Coronary artery (tissue), 2 donors: Measurements from ENCODE around the gene KLK14.

Source experiments
- DNase-seq: peaks from one replicate; pipeline ENCODE4 v3.0.0-alpha.2; 2017; ENCODE audit warnings: low spot score
- H3K27ac ChIP-seq, 2 donors: fragments of 200-600 bp; sonication (generic); one replicate each; pipeline ENCODE4 v1.5.1; 2016 to 2019
- H3K4me3 ChIP-seq: fragments of 200-600 bp; sonication (generic); 2 replicates; pipeline ENCODE4 v1.5.1; 2016; ENCODE audit warnings: mild to moderate bottlenecking, moderate library complexity
- TF ChIP-seq, protein P1 (sequence below): fragments of 200-600 bp; sonication (generic); IDR thresholded peaks from one replicate; pipeline ENCODE4 v1.5.1; 2019; ENCODE audit warnings: antibody characterized with exemption

The KLK14 gene

DNA sequence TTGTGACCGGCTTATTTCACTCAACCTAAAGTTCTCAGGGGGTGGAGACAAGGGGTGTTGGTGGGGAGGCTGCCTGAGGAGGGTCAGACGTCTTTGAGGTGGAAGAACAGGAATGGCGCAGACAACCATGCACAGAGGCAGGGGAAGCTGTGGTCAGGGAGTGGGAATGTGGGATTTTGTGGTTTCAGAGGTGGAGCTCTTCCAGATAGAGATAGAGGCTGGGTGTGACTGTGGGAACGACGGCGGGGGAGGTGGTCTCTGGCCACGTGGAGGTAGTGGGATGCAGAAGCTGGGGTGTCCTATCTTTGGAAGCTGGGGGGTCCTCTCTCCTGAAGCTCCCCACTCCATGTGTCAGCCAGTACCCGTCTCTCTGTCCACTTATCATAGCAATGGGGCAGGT is 7.8 kb upstream of the KLK14 start:
- no peak overlapping the region for H3K4me3 ChIP-seq
- no peak overlapping the region for H3K27ac ChIP-seq
- TF ChIP-seq, protein P1, sequence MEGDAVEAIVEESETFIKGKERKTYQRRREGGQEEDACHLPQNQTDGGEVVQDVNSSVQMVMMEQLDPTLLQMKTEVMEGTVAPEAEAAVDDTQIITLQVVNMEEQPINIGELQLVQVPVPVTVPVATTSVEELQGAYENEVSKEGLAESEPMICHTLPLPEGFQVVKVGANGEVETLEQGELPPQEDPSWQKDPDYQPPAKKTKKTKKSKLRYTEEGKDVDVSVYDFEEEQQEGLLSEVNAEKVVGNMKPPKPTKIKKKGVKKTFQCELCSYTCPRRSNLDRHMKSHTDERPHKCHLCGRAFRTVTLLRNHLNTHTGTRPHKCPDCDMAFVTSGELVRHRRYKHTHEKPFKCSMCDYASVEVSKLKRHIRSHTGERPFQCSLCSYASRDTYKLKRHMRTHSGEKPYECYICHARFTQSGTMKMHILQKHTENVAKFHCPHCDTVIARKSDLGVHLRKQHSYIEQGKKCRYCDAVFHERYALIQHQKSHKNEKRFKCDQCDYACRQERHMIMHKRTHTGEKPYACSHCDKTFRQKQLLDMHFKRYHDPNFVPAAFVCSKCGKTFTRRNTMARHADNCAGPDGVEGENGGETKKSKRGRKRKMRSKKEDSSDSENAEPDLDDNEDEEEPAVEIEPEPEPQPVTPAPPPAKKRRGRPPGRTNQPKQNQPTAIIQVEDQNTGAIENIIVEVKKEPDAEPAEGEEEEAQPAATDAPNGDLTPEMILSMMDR: no peak
- no peak for DNase-seq

DNA sequence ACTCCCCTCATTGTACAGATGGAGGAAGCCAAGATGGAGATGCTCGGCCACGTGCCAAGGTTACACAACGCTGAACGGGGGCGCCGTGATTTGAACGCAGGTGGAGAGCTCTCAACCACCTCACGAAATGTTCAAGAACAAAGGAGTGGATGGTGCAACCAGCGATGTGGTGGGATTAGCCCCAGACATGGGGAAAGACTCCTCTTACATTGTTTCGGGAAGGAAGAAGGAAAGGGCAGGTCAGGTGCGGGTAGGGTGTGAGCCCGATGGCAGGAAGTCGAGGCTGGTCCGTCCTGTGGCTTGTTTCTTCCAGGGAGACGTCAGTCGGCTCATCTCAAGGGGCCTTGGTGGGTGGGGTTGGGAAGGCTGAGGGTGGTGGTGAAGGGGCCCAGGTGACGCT is 7.1 kb upstream of the KLK14 start:
- TF ChIP-seq, protein P1: no peak
- DNase-seq: no peak
- Histone ChIP-seq H3K4me3 (no peak overlapping the region), H3K27ac (no peak overlapping the region)

DNA sequence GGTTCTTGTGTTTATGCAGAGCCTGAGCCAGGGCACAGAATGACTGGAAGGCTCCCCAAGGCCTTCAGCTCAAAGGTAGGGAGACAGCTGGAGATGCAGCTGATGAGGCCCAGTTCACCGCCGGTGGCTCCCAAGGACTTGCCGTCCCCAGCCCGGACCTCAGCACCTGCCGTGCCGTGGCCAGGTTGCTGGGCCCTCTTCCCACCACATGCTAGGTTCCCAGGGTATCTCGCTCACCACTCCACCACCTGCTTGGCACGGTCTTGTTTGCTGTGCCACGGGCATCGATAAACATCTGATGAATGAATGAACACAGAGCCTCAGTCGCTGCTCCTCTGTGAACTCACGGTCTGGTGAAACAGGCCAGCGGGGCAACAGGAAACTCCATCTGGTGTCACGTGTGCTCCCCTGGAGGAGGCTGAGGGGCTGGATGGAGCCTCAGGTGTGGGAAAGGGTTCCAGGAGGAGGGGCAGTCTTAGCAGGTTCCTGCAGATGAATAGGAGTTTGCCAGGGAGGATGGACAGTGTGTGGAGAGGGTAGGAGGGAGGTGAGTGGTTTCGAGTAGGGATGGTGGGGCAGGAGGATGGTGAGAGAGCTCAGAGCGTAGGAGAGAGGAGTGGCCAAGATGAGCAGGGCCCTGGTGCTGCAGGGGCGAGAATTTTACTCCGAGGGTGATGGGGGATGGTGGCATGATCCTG is 3.6 kb upstream of the KLK14 start:
- no peak overlapping the region for H3K27ac ChIP-seq
- no peak for DNase-seq
- TF ChIP-seq, protein P1: no peak
- no peak overlapping the region for H3K4me3 ChIP-seq

DNA sequence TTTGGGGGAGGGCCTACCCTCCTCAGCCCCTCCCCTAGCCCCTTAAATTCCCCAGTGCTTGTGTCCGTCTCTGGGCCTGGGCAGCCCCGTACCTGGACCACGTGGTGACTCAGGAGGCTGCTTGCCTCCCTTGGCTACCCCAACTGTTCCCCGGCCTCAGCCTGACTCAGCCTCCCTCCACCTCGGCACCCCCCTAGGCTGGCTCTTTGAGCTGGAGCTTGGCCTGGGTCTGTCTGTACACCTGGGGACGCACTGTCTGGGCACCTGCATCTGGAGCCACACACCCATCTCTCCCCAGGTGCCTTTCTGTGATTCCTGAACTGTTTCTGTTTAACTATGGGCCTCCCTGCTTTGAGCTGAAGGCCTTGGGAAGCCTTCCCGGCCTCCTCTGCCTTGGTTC is 1.8 kb upstream of the KLK14 start:
- DNase-seq: no peak
- Histone ChIP-seq H3K27ac (no peak overlapping the region), H3K4me3 (no peak overlapping the region)
- TF ChIP-seq, protein P1: no peak

DNA sequence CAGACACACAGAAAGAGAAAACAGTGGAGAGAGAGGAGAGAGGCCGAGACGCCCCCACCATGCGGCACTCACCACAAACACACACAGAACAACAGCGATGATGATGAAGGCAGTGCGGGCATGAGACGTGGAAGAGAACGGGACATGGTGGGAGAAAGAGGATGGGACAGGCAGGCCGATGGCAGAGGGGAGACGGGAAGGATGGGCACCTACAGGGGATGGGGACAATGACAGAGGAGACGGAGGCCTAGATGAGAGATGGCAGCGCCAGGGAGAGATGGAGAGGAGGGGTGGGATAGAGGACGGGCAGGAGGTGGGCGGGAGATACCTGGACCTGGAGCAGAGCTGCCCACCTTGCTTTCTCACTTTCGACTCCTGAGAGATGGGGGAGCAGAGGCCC is 1.1 kb upstream of the KLK14 start:
- TF ChIP-seq, protein P1: no peak
- no peak for DNase-seq
- no peak overlapping the region for H3K4me3 ChIP-seq
- no peak overlapping the region for H3K27ac ChIP-seq

DNA sequence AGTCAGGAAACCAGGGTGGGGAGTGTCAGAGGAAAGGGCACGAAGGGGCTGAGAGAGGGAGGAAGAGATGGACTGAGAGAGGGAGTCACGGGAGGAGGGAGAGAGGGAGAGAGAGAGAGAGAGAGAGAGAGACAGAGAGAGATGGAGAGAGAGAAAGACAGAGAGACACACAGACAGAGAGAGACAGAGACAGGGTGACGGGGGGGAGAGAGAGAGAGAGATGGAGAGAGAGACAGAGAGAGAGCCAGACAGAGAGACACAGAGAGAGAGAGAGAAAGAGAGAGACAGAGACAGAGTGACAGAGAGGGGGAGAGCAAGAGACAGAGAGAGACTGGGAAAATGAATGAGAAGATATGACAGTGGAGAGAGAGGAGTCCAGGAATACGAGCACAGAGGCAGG is 494 bp upstream of the KLK14 start:
- Histone ChIP-seq H3K4me3 (no peak overlapping the region), H3K27ac (no peak overlapping the region)
- TF ChIP-seq, protein P1: no peak
- DNase-seq: no peak

DNA sequence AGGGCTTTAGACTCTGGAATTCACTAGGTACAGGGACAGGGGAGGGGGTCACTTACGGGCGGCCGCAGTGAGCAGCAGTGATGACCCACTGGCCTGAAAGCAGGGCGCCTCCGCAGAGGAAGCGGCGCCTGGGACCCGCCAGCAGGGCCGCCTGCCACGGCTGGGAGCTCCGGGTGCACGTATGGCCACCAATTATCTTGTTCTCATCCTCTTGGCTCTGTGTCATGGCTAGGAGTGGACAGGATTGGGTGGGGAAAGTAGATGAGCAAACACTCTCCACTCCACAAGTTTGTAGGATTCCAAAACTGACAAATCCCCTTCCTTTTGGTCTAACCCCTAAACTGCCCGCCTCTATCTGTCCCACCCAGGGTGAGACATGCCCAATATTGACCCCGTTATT is 1.2 kb downstream of the KLK14 start:
- H3K27ac ChIP-seq: no peak overlapping the region
- TF ChIP-seq, protein P1: no peak
- H3K4me3 ChIP-seq: no peak overlapping the region
- no peak for DNase-seq
